Femur (tissue), 1 donor: ENCODE data around the gene UCK2.
"Not testable (repeated sequence)": the region's sequence is repeated elsewhere in the genome, so short reads cannot be mapped to it uniquely, and the experiment has no call there.

Experiments used
- DNase-seq: peaks from one replicate; pipeline ENCODE4 v3.0.0-alpha.2; 2017

The UCK2 gene

GRCh38 chr1:165827268-165828102 is at the start of gene UCK2:
TSS of gene UCK2 (plus strand) at chr1:165827614. CDS start at chr1:165827834, 220 bp downstream.
- peak; percentile 82 for DNase-seq

GRCh38 chr1:165778197-165778596 is 49.2 kb upstream of the UCK2 start:
- not testable (repeated sequence) for DNase-seq

- DNase-seq: not testable (repeated sequence)
These were observed 43.9 kb upstream of the UCK2 start for GRCh38 chr1:165783519-165783918.

- no peak for DNase-seq
These were observed 39.7 kb upstream of the UCK2 start for GRCh38 chr1:165787741-165788140.

GRCh38 chr1:165793951-165794350 is 33.5 kb upstream of the UCK2 start:
- no peak for DNase-seq

GRCh38 chr1:165795894-165796293 is 31.5 kb upstream of the UCK2 start:
- no peak for DNase-seq

GRCh38 chr1:165799387-165799786 is 28.0 kb upstream of the UCK2 start:
- no peak for DNase-seq

- not testable (repeated sequence) for DNase-seq
These were observed 22.9 kb upstream of the UCK2 start for GRCh38 chr1:165804513-165804912.

GRCh38 chr1:165807613-165808012 is 19.8 kb upstream of the UCK2 start:
- no peak for DNase-seq

GRCh38 chr1:165815725-165816124 is 11.7 kb upstream of the UCK2 start:
- no peak for DNase-seq

GRCh38 chr1:165816157-165816556 is 11.3 kb upstream of the UCK2 start:
- no peak for DNase-seq

- no peak for DNase-seq
These were observed 10.5 kb upstream of the UCK2 start for GRCh38 chr1:165816826-165817497.

- DNase-seq: no peak
These were observed 3.7 kb upstream of the UCK2 start for GRCh38 chr1:165823552-165824268.

- no peak for DNase-seq
These were observed 3.2 kb upstream of the UCK2 start for GRCh38 chr1:165824269-165824643.

GRCh38 chr1:165826565-165827267 is 698 bp upstream of the UCK2 start:
- peak; percentile 47 for DNase-seq

- DNase-seq: peak; percentile 55
These were observed 772 bp downstream of the UCK2 start for GRCh38 chr1:165828103-165828668.

GRCh38 chr1:165828669-165829329 is 1.4 kb downstream of the UCK2 start:
- DNase-seq: peak; percentile 68

- DNase-seq: no peak
These were observed 2.5 kb downstream of the UCK2 start for GRCh38 chr1:165829888-165830287.

- no peak for DNase-seq
These were observed 3.7 kb downstream of the UCK2 start for GRCh38 chr1:165831146-165831545.

GRCh38 chr1:165832902-165833301 is 5.5 kb downstream of the UCK2 start:
- no peak for DNase-seq

GRCh38 chr1:165833358-165833757 is 5.9 kb downstream of the UCK2 start:
- no peak for DNase-seq

GRCh38 chr1:165834229-165834628 is 6.8 kb downstream of the UCK2 start:
- no peak for DNase-seq
